Astrocyte of the cerebellum (primary cell): ENCODE data around the gene PARD3B.
A peak's percentile ranks its signal among the peaks of the same experiment; 100 is the strongest.

Experiments
- DNase-seq: peaks from one replicate; pipeline ENCODE4 v3.0.0-alpha.2; 2011; ENCODE audit warnings: low read depth
- H3K4me3 ChIP-seq: 2 replicates; pipeline ENCODE4 v1.5.1; 2011; ENCODE audit warnings: mild to moderate bottlenecking, low read depth, low read length, moderate library complexity
- in situ Hi-C: cut with HindIII; loops from 2 replicates; pipeline ENCODE4 v1.10.0; 2017; ENCODE audit warnings: low sequenced_read_pairs
- TF ChIP-seq, protein P1 (sequence below): IDR thresholded peaks from 2 replicates; pipeline ENCODE4 v1.5.1; 2012; ENCODE audit warnings: low read length, low read depth, moderate library complexity, mild to moderate bottlenecking; ENCODE audit errors: missing control alignments

PARD3B gene

DNA sequence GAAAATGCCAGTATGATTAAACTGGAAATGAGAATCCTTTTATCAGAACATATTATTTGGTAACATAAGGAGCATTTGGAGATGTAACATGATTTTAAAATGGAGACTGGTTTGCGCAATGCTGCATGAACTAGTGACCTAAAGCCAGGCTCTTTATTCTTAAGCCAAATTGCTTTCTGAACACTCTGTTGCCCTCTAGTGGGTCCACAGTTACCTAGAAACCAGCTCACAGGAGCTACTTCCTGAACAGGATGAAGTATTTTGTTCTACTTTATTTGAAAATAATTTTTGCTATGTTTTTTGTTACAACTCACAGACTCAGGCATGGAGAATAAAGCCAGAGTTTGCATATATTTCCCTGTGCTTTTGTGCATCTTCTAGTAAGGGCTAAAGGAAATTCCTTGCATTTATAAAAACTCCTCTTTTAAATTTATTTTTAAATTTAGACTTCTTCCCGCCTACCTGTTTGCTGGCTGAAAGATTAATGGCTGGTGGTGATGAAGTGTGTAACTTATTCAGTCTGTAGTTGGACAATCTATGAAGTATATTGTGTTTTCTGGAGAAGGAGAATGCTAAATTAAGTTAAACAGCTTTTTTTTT is 146.7 kb downstream of the PARD3B start:
- in situ Hi-C loops: no loop called here
- peak; percentile 83 for DNase-seq
- TF ChIP-seq, protein P1, sequence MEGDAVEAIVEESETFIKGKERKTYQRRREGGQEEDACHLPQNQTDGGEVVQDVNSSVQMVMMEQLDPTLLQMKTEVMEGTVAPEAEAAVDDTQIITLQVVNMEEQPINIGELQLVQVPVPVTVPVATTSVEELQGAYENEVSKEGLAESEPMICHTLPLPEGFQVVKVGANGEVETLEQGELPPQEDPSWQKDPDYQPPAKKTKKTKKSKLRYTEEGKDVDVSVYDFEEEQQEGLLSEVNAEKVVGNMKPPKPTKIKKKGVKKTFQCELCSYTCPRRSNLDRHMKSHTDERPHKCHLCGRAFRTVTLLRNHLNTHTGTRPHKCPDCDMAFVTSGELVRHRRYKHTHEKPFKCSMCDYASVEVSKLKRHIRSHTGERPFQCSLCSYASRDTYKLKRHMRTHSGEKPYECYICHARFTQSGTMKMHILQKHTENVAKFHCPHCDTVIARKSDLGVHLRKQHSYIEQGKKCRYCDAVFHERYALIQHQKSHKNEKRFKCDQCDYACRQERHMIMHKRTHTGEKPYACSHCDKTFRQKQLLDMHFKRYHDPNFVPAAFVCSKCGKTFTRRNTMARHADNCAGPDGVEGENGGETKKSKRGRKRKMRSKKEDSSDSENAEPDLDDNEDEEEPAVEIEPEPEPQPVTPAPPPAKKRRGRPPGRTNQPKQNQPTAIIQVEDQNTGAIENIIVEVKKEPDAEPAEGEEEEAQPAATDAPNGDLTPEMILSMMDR: peak; percentile 83

DNA sequence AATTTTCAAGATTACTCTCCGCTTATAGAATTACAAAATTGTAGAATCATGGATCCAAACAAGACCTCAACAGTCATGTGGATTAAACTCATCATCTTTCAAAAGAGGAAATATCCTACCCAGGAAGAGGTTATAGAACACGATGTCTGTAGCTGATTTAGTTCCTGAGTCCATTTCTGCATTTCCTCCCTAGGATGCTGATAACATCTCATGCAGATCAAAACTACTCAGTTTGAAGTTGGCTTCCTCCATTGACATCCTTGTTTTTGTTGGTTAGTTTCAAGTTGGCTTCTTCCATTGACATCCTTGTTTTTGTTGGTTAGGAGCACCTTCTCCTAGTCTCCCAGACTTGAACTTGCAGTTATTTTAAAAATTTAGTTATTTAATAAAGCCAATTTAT is 147.5 kb downstream of the PARD3B start:
- in situ Hi-C loops: no loop called here
- no peak for DNase-seq
- H3K4me3 ChIP-seq: no peak overlapping the region
- TF ChIP-seq, protein P1: no peak

More for the DNA sequence above, 146.7 kb downstream of the PARD3B start:
- H3K4me3 ChIP-seq: no peak overlapping the region

DNA sequence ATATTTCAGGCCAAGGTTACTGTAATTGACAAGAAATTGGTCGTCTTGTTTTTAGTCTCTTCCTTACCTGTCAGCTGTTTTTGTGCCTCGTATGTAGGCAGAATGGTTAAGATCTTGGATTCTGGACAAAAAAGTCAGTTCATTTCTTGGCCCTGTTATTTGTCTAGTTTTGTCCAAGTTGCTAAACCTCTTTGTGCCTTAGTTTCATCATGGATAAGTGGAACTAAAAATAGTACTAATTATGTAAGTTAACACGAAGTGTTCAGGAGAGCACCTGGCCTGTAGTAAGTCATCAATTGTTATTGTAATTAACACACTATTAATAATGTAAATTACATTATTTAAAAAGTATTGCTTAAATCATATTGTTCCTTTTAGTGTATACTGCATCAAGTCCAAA is 148.0 kb downstream of the PARD3B start:
- no peak for DNase-seq
- no peak overlapping the region for H3K4me3 ChIP-seq
- TF ChIP-seq, protein P1: no peak
- in situ Hi-C loops: no loop called here

DNA sequence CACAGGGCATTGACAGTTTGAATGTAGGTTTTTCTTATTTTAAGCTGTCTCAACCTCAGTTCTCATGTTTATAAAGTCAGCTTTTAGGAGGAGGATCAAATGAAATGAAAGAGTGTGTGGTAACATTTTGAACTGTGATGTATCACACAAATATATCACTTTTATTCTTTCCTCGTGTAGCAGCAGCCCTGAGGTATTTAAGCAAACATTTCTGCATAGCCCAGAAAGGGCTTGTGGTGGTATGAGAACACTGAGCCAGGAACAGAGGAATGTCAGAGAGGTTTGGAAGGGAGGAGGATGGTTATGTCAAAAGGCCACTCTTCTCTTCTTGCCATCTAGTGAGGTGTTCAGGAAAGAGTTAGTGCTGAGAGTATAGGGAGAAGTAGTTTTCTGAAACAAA is 150.2 kb downstream of the PARD3B start:
- no peak overlapping the region for H3K4me3 ChIP-seq
- TF ChIP-seq, protein P1: no peak
- in situ Hi-C loops: loop anchor here (5.0 kb wide), 2 partner anchors 82 to 368 kb away; no protein-coding TSS in a partner anchor
- DNase-seq: peak; percentile 16

- TF ChIP-seq, protein P1: no peak
- in situ Hi-C loops: loop anchor here (5.0 kb wide), 2 partner anchors 81 to 369 kb away; no protein-coding TSS in a partner anchor
- no peak for DNase-seq
- no peak overlapping the region for H3K4me3 ChIP-seq
Observed at GRCh38 chr2:204696124-204696523, 150.8 kb downstream of the PARD3B start.

GRCh38 chr2:204705243-204705932 is 160.1 kb downstream of the PARD3B start:
- DNase-seq: no peak
- TF ChIP-seq, protein P1: no peak
- in situ Hi-C loops: no loop called here
- no peak overlapping the region for H3K4me3 ChIP-seq
